ENCODE results near the gene PRKG1. TPM values are rescaled to one million over a fixed set of nuclear protein-coding genes. Genes with fewer than 3 reads are reported as not detected.

The PRKG1 gene
- total RNA-seq, 2 experiments from 2014 or later: not detected

DNA sequence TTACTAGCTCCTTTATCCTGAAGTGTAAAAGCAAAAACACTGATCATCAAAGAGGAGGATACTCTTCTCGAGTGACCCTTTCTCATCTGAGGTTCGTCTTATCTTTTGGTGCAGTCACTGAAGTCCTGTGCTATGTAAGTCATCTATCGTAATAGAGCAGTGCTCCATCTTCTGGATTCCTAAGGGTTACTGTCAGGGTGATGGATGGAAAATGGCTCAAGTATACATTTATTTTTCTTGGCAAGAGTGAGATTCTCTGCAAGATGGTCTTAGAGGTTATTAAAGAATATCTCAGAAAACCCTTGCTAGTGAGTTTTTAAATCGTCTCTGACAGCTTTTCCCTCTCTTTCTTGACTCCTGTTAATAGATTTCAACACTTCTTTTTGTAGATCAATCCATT is 12.4 kb downstream of the PRKG1 start:
- Mint-ChIP-seq H3K4me1 (no peaks in the 10 kb centered on the region), H3K9me3 (no peaks in the 10 kb centered on the region), H3K27ac (no peak overlapping the region), H3K36me3 (no peaks in the 10 kb centered on the region), H3K27me3 (no peaks in the 10 kb centered on the region), H3K4me3 (no peak overlapping the region)
- no peak for DNase-seq

- no peaks in the 10 kb centered on the region for H3K27me3 Mint-ChIP-seq
- no peak overlapping the region for H3K27ac Mint-ChIP-seq
- no peaks in the 10 kb centered on the region for H3K36me3 Mint-ChIP-seq
- H3K4me1 Mint-ChIP-seq: no peaks in the 10 kb centered on the region
- DNase-seq: no peak
- H3K4me3 Mint-ChIP-seq: no peak overlapping the region
- H3K9me3 Mint-ChIP-seq: no peaks in the 10 kb centered on the region
Measured at GRCh38 chr10:51087114-51087513, 12.8 kb downstream of the PRKG1 start.

GRCh38 chr10:51090190-51090589 is 15.9 kb downstream of the PRKG1 start:
- Mint-ChIP-seq H3K9me3 (no peaks in the 10 kb centered on the region), H3K36me3 (no peaks in the 10 kb centered on the region), H3K27ac (no peak overlapping the region), H3K4me1 (no peaks in the 10 kb centered on the region), H3K27me3 (no peaks in the 10 kb centered on the region), H3K4me3 (no peak overlapping the region)
- no peak for DNase-seq

DNA sequence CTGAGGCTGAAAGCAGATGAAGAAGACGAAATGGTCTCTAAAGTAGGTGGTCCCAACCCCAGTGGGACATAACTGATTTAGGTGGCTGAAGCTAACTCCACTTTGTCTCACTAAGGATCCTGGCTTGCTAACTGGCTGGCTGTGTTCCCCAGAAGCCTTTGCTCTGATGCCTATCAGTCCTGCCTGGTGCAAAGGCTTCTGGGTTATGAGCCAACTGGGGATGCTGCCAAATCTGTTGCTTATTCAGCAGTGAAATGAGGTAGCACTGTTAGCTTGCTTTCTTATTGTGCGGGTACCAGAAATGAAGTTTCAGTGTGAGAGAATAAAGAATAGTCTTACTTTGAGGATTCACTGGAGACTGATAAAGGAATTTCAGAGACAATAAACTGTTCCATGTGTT is 18.1 kb downstream of the PRKG1 start:
- no peaks in the 10 kb centered on the region for H3K4me1 Mint-ChIP-seq
- H3K9me3 Mint-ChIP-seq: no peaks in the 10 kb centered on the region
- DNase-seq: no peak
- no peak overlapping the region for H3K27ac Mint-ChIP-seq
- no peak overlapping the region for H3K4me3 Mint-ChIP-seq
- no peaks in the 10 kb centered on the region for H3K27me3 Mint-ChIP-seq
- no peaks in the 10 kb centered on the region for H3K36me3 Mint-ChIP-seq

DNA sequence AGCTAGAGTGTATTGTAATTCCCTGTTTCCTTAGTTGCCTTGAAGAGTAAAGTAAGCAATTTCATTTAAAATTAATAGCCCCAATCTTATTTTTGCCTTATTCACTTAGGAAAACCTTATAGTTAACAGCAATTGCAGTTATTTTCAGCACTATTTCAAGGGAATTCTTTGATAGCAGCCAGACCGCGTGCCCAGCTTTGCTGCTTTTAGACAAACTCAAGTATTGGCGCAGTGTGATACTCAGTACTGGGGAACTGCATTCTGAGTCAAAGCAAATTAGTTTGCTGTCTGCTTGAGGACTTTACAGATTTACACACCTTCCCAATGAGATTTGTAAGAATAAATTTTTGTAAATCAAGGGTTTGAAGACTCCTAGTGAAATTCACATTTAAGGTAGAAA is 21.2 kb downstream of the PRKG1 start:
- Mint-ChIP-seq H3K27ac (no peak overlapping the region), H3K9me3 (no peaks in the 10 kb centered on the region), H3K27me3 (no peaks in the 10 kb centered on the region), H3K4me3 (no peak overlapping the region), H3K4me1 (no peaks in the 10 kb centered on the region), H3K36me3 (no peaks in the 10 kb centered on the region)
- no peak for DNase-seq

- Mint-ChIP-seq H3K9me3 (no peaks in the 10 kb centered on the region), H3K36me3 (no peaks in the 10 kb centered on the region), H3K4me3 (no peak overlapping the region), H3K27ac (no peak overlapping the region), H3K4me1 (no peaks in the 10 kb centered on the region), H3K27me3 (no peaks in the 10 kb centered on the region)
- no peak for DNase-seq
Measured at GRCh38 chr10:51097546-51097945, 23.3 kb downstream of the PRKG1 start.

GRCh38 chr10:51100221-51100620 is 25.9 kb downstream of the PRKG1 start:
- Mint-ChIP-seq H3K4me1 (no peaks in the 10 kb centered on the region), H3K4me3 (no peak overlapping the region), H3K27me3 (no peaks in the 10 kb centered on the region), H3K36me3 (no peaks in the 10 kb centered on the region), H3K9me3 (no peaks in the 10 kb centered on the region), H3K27ac (no peak overlapping the region)
- DNase-seq: no peak

DNA sequence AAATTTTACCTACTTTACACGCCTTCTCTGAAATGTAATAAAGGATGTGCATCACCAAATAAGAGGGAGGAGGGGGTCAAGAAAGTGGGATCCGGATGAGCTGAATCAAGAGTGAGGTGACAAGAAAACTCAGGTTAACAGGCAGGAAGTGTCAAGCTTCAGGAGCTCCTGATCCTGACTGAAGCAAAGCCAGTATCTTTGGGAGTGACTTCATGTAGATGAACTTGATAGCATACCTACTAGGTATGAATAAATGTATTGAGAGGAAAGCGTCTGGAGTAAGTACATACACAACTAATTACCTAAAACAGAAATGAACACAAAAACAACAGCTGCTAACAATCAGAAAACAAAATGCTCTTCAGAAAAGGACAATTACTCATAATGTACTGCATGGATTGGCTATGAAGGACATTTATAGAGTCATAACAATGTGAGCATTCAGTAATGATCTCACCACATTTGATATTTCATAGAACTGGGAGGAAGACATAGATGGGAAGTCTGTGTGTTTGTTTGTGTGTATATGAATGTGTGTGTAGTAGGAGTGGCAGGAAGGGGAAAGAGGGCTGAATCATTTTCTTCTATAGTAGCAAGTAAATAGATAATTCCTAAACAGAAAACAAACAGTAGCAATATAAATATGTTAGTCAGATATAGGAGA is 29.4 kb downstream of the PRKG1 start:
- Mint-ChIP-seq H3K27ac (no peak overlapping the region), H3K36me3 (no peaks in the 10 kb centered on the region), H3K9me3 (no peaks in the 10 kb centered on the region), H3K4me3 (no peak overlapping the region), H3K27me3 (peaks cover 4% of the 10 kb centered on the region), H3K4me1 (no peaks in the 10 kb centered on the region)
- DNase-seq: no peak

DNA sequence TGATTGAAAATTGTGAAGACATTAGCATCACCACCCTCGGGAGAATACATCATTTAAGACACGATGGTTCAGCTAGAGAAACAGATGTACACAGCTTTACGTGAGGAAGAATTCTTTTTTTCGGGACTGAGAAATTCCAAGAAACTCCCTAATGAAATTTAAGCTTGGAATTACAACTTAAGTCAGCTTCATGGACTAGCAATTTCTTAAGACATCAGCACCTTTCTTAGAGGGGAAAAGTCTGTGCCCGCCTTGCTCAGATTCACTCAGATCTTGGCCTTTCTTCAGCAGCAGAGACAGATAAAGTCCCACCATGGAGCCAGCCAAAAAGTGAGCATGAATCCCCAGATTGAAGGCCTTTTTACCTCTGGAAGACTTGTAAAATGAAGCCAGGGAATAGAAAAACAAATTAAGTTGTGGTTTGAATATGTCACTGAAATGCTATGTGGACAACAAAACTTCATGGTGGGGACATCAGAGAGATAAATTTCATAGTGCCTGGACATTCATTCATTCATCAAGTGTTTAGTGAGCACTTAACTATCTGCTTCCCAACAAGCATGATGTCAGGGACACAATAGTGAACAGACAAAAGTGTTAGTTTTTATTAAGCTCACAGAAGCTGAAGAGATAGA is 32.1 kb downstream of the PRKG1 start:
- Mint-ChIP-seq H3K27ac (no peak overlapping the region), H3K36me3 (no peaks in the 10 kb centered on the region), H3K27me3 (peaks cover 4% of the 10 kb centered on the region), H3K4me3 (no peak overlapping the region), H3K4me1 (no peaks in the 10 kb centered on the region), H3K9me3 (no peaks in the 10 kb centered on the region)
- no peak for DNase-seq

DNA sequence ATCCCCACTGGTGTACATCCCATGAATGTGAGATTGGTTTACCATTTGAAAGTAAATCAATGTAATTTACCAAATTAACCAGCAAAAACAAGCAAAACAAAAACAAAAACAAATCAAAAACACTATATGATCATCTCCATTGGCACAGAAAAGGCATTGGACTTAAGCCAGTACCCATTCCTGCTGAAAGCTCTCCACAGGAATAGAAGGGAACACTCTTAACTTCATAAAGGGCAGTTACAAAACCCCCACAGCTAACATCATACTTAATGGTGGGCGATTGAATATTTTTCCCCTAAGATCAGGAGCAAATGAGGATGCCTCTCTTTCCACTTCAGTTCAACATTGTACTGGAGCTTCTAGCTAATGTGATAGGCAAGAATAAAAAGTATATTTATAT is 34.1 kb downstream of the PRKG1 start:
- no peaks in the 10 kb centered on the region for H3K9me3 Mint-ChIP-seq
- DNase-seq: no peak
- no peak overlapping the region for H3K4me3 Mint-ChIP-seq
- H3K27me3 Mint-ChIP-seq: peaks cover 4% of the 10 kb centered on the region
- no peaks in the 10 kb centered on the region for H3K4me1 Mint-ChIP-seq
- H3K36me3 Mint-ChIP-seq: no peaks in the 10 kb centered on the region
- no peak overlapping the region for H3K27ac Mint-ChIP-seq

- Mint-ChIP-seq H3K27ac (no peak overlapping the region), H3K4me3 (no peak overlapping the region), H3K9me3 (no peaks in the 10 kb centered on the region), H3K4me1 (no peaks in the 10 kb centered on the region), H3K27me3 (peaks cover 4% of the 10 kb centered on the region), H3K36me3 (no peaks in the 10 kb centered on the region)
- DNase-seq: no peak
Measured at GRCh38 chr10:51109801-51110533, 35.7 kb downstream of the PRKG1 start.

DNA sequence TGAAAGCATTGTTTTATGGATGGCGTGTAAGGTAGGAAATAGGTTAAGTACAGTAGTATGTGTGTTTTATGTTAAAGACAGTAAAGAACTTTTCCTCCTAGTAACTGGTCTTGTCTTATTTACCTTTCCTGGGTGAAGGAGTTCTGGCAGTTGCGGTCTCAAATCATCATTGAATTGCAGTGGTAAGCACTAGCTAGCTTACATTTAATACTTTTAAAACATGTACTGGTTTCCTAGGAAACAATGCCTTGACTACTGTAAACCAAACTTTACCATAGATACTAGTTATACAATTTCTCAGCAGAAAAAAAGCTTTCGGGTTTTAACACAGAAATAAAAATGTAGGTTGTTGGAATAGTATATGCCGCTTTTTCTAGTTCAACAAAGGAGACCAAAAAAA is 37.7 kb downstream of the PRKG1 start:
- DNase-seq: no peak
- peaks cover 1% of the 10 kb centered on the region for H3K9me3 Mint-ChIP-seq
- no peaks in the 10 kb centered on the region for H3K36me3 Mint-ChIP-seq
- H3K27me3 Mint-ChIP-seq: peaks cover 1% of the 10 kb centered on the region
- no peak overlapping the region for H3K4me3 Mint-ChIP-seq
- H3K27ac Mint-ChIP-seq: no peak overlapping the region
- H3K4me1 Mint-ChIP-seq: no peaks in the 10 kb centered on the region

DNA sequence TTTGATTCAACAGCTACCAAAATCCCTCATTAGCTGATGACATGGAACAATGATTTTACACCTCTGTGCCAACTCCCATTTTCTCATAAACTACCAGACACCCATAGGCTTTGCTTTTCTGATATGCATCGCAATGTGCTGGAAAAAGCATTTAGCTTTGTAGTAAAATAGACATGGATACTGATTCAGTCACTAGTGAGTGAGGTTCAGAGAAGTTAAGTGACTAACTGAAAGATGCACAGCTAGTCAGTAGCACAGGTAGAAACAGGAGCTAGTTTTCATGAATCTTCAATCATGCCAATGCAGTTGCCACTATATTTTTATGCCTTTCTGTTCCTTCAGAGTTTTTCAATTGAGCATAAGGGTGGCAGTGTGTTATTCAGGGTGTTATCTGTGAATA is 38.7 kb downstream of the PRKG1 start:
- no peaks in the 10 kb centered on the region for H3K4me1 Mint-ChIP-seq
- DNase-seq: no peak

DNA sequence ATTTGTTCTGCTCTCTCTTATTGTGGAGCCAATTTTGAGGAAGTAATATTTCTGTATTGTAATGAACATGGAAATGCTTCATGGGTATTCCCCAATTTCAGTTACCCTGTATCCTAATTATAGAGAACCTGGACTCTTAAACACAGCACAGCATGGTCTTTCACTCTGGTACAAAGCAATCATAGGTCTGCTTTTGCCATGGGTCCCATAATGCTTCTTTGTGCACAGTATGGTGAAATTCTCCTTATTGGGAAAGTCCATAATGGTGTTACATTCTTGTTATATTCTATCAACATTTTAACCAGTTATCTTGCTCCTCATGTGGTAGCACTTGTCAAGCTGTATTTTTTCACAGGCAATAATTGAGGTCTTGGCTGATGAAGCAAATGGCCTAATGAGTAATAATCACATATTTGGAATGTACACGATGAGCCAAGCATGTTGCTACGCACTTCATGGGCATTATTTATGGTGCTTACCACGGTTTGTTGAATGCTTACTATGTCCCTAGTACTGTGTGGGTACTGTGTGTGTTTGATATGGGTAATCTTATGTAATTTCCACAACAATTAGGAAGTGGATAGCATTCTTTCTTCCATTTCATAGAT is 42.9 kb downstream of the PRKG1 start:
- Mint-ChIP-seq H3K9me3 (peaks cover 1% of the 10 kb centered on the region), H3K4me1 (no peaks in the 10 kb centered on the region), H3K36me3 (no peaks in the 10 kb centered on the region), H3K27me3 (no peaks in the 10 kb centered on the region), H3K27ac (no peak overlapping the region), H3K4me3 (no peak overlapping the region)
- DNase-seq: no peak

More for the DNA sequence above, 38.7 kb downstream of the PRKG1 start:
- H3K27ac Mint-ChIP-seq: no peak overlapping the region
- no peaks in the 10 kb centered on the region for H3K27me3 Mint-ChIP-seq
- H3K9me3 Mint-ChIP-seq: peaks cover 1% of the 10 kb centered on the region
- H3K36me3 Mint-ChIP-seq: no peaks in the 10 kb centered on the region
- H3K4me3 Mint-ChIP-seq: no peak overlapping the region

DNA sequence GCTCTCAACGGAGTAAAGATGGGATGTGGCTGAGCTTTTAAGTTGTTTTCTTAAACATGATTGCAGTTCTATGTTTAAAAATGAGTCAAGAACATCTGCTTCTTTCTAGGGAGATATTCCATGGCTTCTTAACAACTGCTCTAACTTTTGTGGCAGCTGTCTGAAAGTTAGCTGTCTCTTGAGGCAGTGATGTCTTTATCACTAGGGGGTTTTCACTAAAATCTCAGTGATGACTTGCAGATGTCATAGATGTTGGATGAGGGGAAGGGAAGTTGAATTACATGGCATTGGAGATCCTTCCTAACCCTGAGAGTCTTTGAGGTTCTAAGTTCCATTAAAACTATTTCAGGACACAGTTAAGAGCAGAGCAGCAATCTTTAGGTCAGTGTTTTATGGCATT is 43.5 kb downstream of the PRKG1 start:
- DNase-seq: no peak
- peaks cover 1% of the 10 kb centered on the region for H3K9me3 Mint-ChIP-seq
- H3K4me1 Mint-ChIP-seq: no peaks in the 10 kb centered on the region
- H3K27ac Mint-ChIP-seq: no peak overlapping the region
- H3K36me3 Mint-ChIP-seq: no peaks in the 10 kb centered on the region
- no peak overlapping the region for H3K4me3 Mint-ChIP-seq
- H3K27me3 Mint-ChIP-seq: no peaks in the 10 kb centered on the region

Measured in activated naive CD8-positive, alpha-beta T cell treated with anti-CD3 and anti-CD28 coated beads for 36 hours (primary cell).